GM19438 (cell line): ENCODE measurements around the gene CUEDC2.
"Not testable (repeated sequence)": the region's sequence is repeated elsewhere in the genome, so short reads cannot be mapped to it uniquely, and the experiment has no call there.

Experiments used
- ATAC-seq: cut with Tn5 transposase; IDR thresholded peaks from one replicate; pipeline ENCODE4 v1.9.1; 2021; ENCODE audit warnings: low read depth; ENCODE audit not compliant: unreplicated experiment

CUEDC2 gene

DNA sequence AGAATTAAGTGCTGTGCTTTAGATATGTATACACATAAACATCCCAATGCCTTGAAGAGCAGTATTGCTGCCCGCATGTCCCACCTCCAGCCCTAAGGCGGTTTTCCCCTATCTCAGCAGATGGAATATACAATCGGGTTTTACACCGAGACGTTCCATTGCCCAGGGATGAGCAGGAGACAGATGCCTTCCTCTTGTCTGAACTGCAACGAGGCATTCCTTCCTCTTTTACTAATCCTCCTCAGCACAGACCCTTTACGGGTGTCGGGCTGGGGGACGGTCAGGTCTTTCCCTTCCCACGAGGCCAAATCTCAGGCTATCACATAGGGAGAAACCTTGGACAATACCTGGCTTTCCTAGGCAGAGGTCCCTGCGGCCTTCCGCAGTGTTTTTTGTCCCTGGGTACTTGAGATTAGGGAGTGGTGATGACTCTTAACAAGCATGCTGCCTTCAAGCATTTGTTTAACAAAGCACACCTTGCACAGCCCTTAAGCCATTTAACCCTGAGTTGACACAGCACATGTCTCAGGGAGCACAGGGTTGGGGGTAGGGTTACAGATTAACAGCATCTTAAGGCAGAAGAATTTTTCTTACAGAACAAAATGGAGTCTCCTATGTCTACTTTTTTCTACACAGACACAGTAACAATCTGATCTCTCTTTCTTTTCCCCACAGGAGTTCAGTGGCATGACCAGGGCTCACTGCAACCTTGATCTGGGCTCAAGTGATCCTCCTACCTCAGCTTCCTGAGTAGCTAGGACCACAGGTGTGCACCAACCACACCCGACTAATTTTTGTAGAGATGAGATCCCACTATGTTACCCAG, 22.5 kb upstream of the CUEDC2 start:
- ATAC-seq = not testable (repeated sequence)

DNA sequence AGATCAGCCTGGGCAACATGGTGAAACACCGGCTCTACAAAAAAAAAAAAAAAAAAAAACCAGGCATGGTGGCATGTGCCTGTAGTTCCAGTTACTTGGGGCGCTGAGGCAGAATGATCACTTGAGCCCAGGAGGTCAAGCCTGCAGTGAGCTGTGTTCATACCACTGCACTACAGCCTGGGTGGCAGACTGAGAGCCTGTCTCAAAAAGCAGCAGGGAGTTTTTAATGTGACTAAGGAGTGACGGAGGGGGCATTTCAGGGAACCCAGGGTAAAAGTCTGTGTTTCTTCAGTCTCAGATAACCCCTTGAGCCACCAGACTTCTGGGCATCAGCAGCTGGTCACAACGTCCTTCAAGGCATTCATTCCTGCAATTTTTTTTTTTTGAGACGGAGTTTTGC, 21.1 kb upstream of the CUEDC2 start:
- no peak for ATAC-seq

DNA sequence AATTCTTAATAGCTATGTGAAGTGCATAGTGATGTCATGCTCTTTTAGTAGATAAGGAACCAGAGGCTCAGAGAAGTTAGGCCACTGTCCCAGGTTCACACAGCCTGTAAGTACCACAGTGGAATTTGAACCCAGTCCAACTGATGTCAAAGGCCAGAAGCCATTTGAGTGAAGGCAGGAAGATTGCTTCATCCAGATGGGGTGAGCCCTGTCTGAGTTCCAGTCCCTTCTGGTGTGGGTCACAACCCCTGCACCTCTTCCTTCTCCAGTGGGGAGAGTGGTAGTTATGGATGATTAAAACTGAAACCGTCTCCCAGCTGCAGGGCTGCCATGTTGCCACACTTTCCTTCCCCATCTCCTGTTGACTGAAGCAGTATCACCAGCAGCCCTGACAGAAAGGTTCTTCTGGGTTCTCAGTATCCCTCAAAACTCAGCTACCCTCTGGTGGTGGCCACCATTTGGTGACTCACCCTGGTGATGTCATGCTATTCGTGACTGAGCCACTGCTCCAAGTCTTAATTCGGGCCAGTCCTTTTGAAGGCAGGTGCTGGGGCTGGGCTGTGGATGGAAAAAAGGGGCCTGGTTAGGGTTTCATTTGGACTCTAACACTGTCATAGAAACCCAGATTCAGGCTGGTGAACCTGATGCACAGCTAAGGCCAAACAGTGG, 20.4 kb upstream of the CUEDC2 start:
- no peak for ATAC-seq

DNA sequence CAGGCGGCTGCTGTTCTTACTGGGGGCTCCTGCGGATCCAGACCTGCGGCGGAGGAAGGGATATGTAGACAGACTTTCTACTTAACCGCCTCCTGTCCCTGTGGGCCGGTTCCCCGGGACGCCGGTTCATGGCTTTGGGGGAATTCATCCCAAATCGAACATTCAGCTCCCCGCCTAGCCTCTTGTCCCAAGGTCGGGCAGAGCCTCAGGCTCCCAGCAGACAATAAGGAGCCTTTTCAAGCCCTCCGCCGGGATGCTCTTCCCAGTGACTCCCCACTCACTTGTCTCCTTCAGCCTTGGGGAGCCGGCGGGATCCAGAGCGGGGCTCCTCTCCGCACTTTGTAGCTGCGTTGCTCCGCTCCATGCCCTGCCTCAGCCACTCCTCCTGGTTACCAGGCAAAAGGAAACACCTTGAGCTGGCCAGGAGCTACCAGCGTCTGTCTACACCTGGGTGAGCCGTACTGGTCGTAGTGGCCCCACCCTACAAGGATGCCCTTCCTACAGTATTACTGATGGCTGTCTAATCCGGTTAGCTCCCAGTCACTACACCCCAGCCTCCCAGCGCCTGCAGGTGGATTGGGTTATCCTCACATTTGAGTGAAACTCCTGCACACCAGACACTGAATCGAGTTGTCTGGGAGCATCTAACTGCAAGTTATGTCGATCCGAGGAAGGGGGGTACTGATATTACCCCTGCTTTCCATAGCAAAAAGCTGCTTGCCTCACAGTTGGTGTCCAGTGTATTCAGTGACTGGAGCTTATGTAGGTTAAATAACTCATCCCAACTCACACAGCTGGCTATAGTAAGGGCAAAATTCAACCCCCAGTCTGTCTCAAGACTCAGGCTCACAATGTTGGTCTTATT, 19.0 kb upstream of the CUEDC2 start, which contains the start of gene C10orf95:
Gene C10orf95 (minus strand): TSS at position 439 of the 865 bp plus-strand sequence. CDS start 450 bp downstream, outside the sequence.
- no peak for ATAC-seq

DNA sequence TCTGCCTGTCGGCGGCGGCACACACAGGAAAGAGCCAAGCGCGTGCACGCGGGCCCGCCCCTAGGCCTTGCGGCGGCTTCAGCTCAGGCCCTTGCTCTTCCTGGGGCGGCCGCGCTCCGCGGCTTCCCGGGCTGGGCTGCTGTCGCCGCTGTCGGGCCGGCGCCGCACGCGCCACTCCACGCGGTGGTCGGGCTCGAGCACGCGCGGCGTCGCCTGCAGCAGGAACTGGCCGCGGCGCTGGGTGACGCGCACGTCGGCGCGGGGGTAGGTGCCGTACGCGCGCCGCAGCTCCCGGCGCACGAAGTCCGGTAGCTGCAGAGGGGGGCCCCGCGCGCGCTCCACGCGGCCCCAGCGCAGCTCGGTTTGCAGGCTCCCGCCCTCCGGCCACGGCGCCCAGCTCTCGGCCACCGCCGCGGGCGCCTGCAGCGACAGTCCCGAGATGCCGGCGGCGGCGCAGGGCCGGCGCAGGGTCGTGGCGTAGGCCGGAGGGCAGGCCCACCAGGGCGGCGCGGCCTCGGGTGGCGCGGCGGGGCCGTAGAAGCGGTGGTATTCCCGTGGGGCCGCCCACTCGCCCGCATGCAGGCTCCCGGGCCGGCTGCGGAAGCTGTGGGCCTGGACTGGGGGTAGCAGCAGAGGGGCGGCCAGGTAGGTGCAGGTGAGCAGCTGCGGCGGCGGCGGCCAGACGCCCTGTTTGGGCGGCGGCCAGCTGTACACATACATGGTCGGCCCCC, 18.2 kb upstream of the CUEDC2 start:
- peak; percentile 57 for ATAC-seq

DNA sequence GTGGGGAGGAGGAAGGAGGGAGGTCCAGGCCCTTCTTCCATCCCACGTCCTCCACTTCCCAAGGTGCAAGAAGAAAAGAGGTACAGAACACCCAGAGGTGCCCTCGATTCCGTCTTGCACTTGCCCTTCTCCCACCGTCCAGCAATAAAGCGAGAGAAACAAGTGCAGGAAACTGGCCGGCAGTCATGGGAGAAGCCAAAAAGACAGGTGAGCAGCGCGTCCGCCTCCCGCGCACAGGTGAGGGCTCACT, 17.7 kb upstream of the CUEDC2 start:
- peak; percentile 1 for ATAC-seq

DNA sequence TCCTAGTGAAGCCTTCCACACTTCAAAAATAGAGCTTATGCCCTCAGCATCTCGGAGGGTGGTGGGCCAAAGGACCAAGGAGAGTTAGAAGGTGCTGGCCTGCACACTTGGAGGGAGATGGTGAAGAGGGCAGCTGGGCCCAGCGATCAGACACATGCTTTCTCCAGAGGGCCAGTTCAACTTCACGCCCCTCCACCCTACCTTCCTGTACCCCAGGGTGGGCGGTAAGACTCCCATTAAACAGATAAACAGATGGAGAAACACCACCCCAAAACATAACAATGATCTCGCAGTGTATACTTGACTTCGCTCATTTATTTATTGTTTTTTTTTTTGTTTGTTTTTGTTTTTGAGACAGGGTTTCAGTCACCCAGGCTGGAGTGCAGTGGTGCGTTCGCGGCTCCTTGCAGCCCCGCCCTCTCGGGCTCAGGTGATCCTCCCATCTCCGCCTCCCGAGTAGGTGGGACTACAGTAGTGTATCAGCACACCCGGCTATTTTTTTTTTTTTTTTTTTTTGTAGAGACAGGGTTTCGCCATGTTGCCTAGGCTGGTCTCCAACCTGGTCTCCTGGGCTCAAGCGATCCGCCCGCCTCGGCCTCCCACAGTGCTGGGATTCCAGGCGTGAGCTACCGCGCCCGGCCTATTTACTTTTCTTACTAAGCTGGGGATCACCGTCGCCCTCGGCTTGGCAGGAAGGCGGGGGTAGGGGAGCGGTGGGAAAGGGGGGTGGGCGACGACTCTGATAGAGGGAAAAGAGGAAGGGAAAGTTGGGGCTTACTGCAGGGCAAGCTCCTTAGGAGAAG, 17.1 kb upstream of the CUEDC2 start:
- peak; percentile 48 for ATAC-seq

DNA sequence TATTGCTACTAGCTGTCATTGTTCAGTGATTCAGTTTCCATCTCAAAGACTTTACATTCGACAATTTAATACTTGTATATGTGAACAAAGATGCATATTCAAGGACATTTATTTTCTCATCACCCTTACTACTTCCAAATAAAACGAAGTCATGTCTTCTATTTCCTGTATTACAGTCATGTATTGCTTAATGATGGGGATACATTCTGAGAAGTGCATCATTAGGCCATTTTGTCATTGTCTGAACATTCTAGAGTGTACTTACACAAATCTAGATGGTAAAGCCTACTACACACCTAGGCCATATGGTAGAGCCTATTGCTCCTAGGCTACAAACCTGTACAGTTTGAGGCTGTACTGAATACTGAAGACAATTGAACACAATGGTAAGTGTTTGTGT, 12.5 kb upstream of the CUEDC2 start:
- ATAC-seq = no peak

DNA sequence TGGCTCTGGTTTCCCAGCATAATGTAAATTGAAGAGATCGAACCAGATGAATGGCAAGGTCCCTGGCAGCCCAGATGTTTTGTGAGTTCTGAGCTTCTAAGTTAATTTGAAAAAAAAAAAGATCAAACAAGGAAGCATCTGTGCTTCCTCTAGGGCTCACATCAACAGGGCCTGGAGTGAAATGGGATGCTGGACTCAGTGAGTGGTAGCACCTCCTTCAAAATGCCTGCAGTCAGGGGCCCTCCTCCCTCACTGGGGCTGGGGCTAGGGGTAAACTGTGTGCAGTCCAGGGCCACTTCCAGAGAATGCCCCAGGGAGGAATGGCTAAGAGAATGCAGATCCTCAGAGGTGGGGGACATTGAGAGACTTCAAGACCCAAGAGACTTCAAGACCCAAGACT, 6.0 kb upstream of the CUEDC2 start:
- no peak for ATAC-seq

DNA sequence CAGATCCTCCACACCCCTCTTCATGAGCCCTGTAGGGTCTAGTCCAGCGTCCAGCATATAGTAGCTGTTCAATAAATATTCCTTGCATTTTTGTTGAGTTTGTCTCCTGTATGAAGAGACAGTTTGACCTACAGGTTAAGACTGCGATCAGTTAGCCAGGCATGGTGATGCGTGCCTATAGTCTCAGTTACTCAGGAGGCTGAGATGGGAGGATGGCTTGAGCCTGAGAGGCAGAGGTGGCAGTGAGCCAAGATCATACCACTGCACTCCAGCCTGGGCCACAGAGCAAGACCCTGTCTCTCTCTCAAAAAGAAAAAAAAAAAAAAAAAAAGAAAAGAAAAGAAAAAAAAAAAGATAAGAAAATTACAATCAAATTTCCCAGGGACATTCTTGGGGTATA, 5.1 kb upstream of the CUEDC2 start:
- no peak for ATAC-seq

DNA sequence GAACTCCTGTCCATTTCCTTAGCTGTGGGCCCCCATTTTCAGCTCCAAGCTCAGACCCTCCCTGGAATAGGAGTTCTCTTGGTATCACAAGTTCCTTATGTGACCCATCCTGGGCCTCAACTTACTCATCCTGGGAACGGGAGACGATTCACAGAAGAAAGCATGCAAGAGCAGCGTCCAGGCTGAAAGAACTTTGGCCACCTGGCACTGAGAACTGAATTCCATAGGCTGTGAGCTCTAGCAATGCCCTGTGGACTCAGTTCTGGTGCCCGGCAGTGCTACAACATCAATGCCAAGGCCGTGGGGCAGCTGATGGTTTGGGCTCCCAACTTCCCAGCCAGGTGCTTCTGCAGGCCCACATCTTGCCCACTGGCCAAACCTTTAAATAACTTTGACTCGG, 3.9 kb upstream of the CUEDC2 start:
- no peak for ATAC-seq

DNA sequence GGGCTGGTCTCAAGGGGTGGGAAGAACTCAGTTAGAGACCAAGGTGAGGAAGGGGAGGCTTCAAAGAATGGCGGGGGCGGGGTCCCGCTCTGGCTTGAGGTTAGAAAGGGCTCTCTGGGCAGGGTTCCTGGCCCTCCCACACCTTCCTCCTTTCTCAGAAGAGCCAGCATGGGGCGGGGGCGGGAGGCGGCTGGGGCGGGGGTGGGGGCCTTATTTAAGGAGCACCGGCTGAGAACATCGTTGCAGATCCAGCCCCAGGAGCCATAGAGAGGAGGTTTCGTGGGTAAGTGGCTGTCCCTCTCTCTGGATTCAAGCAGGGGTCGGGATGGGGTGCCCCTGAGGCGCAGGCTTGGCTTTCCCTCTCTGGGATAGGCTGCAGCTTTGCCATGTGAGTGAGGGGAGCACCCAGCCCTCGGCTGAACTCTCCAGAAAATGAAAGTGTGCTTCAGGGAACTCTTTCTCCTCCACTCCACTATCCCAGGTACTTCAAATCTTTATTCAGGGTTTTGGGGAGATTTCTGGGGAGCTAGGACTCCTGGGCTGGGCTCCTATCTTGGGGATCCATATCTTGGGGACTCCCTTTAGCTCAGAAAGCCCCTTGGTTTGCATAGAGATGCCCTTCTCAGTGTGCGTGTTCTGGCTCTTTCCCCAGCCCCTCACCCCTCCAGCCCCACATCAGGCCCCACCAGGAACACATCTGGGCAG, 3.3 kb upstream of the CUEDC2 start:
- no peak for ATAC-seq

DNA sequence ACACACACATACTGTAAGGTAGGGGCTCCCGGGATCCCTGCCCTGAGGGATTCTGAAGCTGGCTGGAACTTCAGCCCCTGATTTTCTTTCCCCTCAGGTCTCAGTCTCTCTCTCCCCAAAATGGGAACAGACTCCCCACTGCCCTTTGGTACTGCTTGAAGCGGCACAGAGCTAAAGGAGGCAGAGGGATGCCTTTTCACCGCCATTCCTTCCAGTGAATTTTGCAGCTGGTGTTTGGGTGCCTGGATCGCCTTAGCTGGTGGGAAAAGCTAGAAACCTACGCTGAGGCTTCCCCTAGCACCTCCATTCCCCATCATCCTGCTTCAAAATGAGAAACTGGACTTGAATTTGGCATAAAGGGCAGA, 2.7 kb upstream of the CUEDC2 start:
- ATAC-seq = no peak

DNA sequence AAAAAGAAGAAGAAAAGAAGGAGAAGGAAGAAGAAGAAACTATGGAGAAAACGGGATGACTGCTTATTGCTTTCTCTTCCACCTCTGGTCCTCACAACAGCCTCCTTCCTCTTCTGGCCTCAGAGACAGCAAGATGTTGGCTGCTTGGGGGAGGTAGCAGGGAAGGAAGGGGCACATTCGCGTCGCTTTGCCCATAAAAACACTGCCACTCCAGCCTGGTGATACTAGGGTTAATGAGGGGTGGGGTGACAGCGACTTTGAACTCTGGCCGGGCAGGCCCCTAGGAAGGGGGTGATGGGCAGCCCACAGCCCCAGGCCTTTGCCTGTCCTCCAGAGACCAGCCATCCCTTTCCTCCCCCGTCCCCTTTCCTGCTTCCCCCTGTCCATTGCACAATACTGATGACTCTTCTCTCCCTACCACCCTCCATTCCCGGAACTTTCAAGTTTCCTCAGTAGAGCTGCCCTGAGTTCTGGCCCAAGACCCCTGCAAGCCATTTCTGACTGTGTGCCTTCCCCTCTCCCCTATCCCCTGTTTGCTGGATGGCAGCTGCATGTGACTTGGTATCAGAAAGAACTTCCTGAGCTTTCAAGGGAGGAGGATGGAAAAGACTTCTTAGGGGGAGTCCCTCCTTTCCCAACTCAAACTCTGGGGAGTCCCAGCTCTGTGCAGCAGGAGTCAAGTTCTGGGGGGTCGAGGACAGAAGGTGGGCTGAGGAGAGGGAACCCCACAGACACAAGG, 2.2 kb upstream of the CUEDC2 start:
- no peak for ATAC-seq

DNA sequence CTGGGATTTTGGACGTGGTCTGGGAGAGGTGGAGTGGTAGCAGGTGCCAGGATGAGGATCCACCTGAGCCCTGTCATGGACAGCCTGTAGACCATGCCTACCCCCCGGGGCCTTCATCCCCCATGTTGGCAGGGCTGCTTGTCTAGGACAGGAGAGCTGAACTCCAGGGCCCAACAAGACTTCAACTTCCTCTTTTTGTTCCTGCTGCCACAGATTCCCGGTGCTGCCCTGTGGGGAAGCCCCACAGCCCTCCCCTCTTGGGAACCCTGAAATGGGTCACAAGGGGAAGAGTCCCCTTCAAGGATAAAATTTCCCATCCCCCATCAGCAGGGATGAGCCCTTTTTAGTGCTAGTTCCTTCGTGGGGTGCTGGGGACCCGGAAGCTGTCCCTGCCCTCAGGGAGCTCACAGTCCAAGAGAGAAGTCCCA, 1.3 kb upstream of the CUEDC2 start:
- no peak for ATAC-seq

DNA sequence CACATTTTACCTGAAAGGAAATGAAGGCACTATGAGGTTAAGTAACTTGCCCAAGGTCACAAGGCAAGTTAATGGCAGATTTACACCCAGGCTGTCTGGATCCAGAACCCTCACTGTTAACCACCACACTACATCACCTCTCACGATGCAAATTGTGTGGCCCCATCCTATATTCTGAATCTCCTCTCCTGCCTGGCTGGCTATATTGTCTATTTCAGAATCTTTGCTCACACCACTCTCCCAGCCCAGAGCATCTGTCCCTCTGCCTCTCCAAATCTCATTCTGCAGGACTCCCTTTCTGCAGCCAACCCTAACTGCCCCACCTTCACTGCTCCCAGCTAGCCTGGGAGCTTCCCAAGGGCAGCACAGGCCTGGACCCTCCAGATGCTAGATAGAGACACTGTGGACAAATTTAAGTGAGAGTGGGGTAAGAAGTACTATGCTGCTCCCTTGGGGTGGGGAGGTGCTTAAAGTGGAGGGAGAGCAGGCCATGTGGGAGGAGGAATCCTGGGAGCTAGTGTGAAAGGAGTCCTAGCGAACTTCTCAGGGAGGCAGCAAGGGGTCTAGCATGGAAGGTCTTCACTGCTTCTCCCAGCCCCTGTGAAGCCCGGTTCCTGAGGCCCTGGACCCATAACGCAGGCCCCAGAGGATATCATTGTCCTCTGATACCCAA, 786 bp downstream of the CUEDC2 start:
- ATAC-seq = no peak

DNA sequence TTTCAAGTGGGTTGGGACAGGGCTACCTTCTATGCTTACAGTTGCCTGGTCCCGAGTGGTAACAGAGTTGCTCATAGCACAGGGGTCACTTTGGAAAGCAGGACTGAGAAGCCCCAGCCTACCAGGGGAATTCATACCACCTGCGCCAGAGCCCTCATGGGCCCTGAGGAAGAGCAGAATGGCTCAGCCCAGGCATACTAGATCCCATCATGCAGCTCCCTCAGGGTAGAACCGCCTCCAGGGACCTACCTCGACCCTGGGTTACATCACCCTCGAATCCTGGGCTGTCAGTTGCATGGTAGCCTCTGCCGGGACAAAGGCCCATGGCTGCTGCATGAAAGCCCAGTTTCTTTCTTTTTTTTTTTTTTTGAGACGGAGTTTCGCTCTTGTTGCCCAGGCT, 2.9 kb downstream of the CUEDC2 start:
- no peak for ATAC-seq

DNA sequence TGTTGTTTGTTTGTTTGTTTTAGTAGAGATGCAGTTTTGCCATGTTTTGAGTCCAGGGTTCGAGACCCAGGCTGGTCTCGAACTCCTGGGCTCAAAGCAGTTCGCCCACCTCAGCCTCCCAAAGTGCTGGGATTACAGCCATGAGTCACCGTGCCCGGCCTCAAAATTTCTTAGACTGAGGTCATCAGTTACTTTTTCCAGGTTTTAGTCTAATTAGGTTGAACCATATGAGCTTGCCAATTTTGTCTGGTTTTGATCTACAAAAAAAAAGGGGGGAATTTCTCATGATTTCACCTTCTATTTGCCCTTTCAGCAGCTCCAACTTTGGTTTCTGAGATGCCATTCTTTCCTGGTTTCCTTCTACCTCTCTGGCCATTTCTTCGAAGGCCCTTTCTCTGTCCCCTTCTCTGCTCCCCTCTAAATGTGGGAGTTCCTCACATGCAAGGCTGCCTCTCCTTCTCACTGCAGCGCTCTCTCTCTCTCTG, 5.5 kb downstream of the CUEDC2 start:
- ATAC-seq = no peak
